Stimulated activated CD4-positive, alpha-beta T cell treated with anti-CD3 and anti-CD28 coated beads, TNF-alpha, amount 100 ng/mL, for 4 hours (primary cell): Measurements from ENCODE around the gene NKX2-1.
"Not testable (repeated sequence)": the region's sequence is repeated elsewhere in the genome, so short reads cannot be mapped to it uniquely, and the experiment has no call there.

Experiments
- DNase-seq, 3 experiments: peaks; one replicate each; pipeline ENCODE4 v3.0.0-alpha.2; 2020; ENCODE audit warnings: low read depth in 3 of 3

Gene NKX2-1

DNA sequence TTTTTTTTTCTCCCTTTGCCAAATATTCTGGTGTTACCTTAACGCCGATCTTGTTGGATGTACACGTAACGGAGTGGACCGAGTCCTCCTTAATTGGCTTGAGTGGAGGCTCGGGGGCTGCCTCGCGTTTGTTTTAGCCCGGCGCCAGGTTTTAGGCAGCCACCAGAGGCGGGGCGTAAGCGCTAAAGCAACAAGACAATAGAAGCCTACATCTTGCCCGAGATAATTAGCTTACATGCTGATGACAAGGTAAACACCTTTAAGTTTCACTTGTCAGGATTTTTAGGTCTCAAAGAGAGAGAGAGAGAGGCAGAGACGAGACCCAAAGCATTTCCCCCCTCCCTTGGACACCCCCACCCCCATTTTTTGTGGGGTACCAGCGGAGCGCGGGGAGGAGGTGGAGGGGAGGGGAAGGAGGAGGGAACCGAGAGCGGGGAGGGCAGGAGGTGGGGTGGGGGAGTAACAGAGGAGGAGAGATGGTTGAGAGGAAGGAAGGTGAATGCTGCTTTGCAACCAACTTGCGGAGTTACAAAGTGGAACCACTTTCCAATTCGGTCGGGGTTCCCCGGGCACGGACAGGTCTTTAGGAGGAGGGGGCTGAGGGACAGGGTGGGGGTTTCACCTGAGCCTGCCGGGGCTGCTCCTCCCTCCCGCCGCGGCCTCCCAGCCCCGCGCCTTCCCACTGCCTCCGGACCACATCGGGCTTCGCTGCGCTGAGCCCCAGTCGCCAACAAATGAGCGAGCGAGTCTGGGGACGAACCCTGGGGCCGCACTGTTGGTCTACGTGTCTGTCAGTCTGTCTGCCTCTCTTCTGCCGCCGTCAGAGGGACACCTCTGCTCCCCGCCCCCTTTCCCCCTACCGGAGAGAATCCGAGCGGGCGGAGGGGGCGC is at the start of gene NKX2-1:
TSS of gene NKX2-1 (minus strand) at position 802 of the 891 bp plus-strand sequence. CDS start at position 699, 103 bp downstream.
- no peak for DNase-seq

DNA sequence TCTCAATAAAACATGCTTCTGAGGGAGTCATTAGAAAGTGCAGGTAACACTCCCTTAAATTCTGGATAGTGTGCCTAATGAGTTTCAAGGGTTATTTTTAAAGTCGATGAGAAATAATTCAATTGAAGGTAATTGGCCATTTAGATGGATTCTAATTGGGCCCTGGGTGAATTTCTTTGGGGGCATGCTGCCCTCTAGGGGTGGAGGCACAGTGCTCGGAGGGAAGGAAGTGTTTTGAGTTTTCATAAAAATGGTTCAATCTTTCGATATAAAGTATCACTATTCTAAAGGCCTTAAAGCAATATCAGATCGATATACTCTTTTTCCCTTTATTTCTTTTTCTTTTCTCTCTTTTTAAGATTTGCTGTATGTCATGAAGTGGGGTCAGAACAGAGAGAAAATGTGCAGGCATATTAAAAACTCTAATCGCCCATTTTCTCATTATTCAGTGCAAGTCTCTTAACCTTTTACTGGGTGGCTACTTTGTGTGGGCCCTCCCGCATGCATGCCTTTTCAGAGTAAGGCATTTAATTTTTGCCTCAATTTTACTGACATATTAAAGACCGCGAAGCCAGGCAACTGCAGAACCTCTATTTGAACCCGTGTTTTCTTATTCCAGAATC is 36.9 kb upstream of the NKX2-1 start:
- DNase-seq, result no peak

DNA sequence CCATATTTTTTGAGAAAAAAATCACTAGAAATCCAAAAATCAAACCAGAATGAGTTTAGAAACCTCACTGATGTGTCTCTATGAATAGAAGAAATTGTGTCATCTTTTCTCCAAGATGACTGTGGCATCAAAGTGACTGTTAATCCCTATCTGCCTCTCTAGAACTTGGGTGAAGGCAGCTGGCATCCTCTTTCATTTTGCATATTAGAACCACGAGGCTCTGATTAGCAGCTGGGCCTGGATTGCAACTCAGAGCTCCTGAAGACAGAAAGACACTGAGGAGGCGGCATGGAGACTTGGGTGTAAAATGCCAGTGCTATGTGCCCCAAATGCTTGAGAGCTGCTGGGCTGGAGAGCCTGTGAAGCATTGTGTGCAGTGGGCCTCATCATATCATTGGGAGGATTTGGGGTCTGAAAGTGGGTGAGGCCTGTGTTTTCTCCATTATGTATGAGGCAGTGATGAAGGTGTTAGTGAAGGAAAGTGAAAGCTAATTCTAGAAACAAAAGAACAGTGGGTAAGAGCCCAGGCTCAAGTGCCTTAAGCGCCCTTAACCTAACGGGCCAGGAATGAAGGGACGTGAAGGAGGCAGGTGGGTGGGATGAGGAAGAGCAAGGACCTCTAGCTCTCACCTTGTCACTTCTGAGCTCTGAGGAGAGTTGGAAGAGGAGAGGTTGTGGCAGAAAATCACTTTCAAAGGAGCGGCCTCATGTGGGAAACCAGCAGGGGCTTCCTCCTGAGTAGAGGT is 36.1 kb upstream of the NKX2-1 start:
- no peak for DNase-seq

DNA sequence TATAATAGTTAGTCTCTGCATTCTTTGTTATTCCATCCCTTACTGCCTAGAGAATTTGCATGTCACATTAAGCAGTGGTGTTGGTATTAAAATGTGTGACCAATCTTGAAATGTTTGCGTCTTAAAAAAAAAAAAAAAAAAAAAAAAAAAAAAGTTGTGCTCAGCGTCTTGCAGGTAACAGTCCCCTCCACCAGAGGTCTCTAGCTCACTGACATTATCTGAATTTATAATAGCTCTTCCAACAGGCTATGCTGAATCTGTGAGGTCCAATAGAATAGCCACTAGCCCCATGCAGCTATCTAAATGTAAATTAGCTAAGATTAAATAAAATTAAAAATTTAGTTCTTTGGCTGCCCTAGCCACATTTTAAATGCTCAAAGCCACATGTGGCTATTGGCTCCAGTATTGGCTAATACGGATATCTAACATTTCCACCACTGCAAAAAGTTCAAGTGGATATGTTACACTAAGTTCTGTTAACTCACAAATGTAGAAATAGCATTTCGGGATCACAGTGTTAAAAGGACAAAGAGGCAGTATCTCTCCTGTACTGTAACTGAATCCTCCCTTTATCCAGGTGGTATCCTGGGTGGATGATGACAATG is 33.7 kb upstream of the NKX2-1 start:
- no peak for DNase-seq

DNA sequence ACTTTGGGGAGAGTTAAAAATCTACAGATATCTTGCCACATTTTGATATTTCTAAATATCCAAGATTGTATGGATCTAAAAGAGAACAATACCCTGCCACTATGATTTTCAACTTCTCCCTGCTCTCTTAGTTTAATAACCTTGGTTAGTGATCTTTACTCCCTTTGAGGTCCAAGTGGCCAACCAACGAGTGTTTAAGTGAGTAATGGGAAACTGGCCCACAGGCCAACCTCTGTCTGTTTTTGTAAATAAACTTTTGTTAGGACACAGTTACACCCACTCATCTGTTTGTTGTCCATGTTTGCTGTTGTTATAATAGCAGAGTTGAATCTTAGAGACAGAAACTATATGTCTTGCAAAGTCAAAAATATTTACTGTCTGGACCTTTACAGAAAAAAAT is 30.9 kb upstream of the NKX2-1 start:
- no peak for DNase-seq

DNA sequence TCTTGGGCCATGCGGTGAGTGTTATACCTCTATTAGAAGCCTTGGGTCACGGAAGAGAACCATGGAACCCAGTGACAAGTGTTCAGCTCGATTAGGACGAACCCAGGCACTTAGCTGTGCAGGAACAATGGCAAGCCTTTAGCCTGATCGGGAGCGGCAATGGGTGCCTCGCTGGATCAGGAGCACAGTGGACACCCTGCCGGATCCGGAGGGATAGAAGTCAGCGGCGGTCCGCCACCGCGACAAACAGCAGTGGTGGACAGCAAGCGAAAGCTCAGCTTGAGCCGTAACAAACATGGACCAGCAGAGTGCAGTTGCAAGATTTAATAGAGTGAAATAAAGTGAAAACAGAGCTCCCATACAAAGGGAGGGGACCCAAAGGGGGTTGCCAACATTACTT is 24.2 kb upstream of the NKX2-1 start:
- DNase-seq, result not testable (repeated sequence)

DNA sequence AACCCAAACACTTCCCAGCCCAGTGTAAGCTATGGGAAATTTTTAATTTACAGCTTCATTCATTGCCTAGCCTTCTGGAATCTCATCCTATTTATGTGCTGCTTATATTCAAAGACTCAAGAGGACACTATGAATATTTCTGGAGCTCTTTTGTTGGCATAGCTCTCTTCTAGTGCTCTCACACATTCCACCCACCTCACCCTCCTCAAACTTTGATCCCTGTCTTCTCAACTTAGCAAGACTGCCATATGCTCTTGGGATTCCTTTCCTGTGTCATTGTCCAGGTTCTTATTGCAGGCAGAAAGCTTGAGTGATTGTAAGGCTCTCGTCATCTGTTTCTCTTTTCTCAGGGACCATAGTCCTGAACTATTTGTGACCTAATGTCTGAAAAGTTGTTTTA is 18.0 kb upstream of the NKX2-1 start:
- DNase-seq, result no peak

DNA sequence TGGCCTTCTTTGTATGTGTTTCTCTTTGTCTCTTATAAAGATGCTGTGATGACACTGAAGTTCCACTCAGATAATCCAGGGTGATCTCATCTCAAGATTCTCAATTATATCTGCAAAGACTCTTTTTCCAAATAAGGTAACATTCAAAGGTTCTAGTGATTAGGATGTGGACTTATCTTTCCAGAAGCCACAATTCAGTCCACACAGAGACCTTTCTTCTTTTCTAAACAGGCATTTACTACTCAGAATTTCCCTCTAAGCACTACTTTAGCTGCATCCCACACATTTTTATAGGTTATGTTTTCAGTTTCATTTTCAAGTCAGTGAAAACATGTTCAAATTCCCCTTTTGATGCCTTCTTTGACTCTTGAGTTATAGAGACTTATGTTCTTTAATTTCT is 9.0 kb upstream of the NKX2-1 start:
- DNase-seq, result no peak

DNA sequence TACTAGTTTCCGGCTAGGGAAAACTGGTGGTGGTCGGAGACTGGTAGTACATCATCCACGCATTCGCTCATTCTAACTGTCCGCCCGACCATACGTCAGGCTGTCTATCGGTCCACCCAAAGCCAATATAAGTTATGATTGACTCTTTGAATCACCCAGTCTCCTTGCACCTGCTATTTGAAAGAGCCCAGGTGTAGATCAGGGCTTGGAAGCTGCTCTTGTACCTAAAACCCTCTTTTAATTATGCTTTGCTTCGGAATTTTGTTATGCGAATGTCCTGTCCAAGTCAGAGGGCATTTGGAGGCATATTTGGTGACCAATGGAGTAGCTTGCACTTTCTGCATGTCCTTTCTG is 5.7 kb upstream of the NKX2-1 start:
- no peak for DNase-seq

DNA sequence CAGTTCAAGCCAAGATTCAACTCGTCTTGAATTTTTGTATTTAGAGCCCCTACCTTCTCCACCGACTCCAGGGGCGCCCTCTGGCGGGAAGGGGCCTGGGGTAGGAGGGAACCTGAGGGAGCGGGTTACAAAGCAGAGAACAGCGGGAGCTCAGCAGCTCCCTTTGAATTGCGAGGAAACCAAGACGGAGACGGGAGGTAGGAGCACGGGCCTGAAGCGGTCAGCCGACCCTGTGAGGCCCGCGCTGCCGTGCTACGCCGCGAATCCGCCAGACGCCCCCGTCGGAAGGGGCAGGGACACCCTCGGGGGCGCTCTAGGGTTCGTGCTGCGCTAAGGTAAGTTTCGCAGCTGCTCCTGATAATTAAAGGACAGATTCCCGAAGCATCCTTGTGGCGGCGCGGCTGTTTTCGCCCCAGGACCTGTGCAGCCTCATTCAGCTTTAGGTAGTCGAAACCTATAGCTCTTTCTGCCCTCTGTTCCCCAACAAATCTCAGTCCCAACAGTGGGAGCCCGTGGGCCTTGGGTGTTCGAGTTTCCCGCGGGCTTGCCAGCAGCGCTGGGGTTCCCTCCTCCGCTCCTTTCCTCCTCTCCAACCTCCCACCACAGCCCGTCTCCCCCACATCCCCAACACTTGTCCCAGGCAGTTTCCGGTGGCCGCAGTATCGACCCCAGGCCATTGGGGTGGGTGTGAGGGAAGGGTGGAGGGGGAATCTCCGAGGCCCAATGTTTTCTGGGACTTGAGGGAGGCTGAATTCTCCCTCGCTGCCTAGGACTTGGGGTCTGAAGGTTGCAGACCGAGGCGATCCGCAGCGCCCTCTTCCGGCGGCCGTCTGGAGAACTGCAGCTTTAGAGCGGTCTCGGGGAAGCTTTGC is 5.1 kb upstream of the NKX2-1 start:
- no peak for DNase-seq

DNA sequence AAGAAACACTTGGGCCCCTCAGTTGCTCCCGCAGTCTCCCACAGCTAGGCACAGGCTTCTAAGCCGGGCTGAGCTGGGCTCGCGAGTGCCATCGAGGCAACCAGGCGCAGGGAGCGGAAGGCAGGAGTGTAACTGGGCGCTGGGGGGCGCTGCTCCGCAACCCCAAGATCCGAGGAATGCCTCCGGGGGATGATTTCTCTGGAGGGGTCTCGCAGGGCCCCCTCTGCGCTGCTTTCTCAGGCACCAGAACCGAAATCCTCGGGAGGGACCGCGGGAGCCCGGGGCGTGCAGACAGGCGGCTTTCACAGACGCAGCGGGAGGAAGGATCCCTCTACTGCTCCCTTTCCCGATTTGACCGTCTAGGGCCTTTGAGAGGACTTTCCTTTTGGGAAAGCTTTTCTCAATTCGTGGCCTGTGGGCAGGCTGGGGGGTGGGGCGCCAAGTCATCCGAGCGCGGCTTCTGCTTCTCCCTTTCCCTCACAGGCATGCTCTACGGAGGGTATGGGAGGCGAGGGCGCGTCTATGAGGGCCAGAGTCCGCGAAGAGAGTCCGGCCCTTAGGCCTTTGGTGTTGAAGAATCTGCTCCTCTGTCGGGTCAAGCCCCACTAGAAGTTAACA is 4.3 kb upstream of the NKX2-1 start:
- DNase-seq, result no peak

DNA sequence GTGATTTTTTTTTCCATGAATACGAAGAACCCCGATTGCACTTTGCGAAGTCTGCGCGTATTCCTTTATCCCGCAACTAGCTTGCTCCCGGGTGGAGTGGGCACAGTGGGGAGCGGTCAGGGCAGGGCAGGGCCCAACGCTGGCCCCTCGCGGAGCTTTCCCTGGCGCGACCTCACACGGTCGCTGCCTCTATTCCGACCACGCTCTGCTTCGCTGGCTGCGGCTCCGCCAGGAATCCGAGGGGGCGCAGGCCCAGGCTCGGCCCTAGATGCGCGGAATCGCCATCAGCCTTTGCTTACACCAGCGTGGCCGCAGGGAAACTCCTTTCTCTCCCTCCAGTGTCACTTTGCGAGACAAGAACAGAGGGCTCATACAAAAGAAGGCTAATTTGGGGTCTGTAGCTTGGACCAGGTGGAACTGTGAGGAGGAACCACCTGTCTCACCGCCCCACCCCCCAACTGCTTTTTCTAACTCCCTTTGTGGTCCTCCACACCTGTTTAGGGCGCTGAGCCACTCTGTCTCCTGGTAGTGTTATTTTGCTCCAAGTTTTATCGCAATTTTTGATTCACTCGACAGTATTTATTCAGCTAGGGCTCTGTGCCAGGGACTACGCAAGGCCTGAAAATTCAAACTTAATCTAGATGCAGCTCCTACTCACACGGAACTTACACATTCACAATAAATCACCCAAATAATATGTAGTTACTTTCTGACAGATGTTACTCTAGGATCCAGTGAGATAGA is 3.1 kb upstream of the NKX2-1 start:
- no peak for DNase-seq

DNA sequence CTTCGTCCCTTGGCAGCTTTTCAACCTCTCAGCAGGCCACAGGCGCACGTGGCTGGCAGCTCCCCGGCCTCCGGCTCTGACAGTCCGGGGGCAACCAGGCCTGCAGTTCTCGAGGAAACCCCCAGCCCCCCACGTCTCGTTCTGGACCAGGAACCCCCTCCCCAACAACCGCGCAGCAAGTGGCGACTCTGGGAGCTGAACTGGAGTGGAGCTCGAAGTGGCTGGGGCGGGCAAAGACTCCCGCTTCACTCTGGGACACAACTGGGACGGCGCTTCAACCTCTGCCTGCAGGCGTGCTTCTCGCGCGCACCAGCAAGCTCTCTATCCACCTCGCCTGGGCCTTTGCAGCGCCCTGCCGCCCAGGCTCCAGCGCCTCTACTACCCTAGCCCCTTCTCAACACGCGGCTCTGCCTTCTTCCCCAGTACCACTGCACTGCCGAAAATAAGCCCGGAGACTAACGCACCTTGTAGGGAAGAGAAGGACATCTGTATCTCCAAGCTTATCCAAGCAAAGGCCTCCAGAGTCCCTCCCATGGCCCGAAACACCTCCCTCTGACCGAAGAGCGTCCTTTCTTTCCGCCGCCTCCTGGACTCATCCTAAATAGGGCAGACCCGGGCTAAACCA is 2.4 kb upstream of the NKX2-1 start:
- DNase-seq, result no peak

DNA sequence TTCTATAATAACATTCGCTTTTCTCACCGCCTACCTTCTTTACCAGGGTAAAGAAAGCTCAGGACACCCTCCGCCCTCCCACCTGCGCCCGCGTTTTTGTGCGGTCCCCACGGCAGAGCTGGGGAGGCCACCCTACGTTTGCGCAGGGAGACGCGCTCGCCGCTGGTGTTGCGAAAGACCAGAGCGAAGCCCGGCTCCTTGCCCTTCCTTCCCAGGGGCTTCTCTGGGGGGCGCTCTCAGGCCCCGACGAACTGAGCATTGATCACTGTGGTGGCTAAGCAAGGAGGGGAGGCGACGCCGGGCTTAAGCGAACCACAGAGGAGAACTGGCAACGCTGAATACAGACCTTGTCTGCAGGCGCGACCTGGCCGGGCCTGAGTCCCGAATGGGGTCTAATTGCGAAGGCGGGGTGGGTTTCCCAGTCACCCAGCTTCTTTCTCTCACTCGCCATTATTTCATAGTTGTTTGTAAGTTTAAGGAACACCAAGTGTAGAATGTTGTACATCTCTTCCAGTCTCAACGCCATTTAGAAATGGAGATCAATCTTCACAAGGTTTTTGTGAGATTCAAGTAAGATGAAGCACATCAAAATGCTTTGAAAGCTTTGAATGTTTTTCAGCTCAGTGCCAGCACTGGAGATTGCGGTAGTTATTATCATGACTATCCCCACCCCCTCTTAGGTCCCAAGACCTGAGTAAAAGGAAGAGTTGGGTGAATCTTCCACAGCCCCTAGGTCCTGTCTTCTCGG is 1.7 kb upstream of the NKX2-1 start:
- DNase-seq, result no peak

DNA sequence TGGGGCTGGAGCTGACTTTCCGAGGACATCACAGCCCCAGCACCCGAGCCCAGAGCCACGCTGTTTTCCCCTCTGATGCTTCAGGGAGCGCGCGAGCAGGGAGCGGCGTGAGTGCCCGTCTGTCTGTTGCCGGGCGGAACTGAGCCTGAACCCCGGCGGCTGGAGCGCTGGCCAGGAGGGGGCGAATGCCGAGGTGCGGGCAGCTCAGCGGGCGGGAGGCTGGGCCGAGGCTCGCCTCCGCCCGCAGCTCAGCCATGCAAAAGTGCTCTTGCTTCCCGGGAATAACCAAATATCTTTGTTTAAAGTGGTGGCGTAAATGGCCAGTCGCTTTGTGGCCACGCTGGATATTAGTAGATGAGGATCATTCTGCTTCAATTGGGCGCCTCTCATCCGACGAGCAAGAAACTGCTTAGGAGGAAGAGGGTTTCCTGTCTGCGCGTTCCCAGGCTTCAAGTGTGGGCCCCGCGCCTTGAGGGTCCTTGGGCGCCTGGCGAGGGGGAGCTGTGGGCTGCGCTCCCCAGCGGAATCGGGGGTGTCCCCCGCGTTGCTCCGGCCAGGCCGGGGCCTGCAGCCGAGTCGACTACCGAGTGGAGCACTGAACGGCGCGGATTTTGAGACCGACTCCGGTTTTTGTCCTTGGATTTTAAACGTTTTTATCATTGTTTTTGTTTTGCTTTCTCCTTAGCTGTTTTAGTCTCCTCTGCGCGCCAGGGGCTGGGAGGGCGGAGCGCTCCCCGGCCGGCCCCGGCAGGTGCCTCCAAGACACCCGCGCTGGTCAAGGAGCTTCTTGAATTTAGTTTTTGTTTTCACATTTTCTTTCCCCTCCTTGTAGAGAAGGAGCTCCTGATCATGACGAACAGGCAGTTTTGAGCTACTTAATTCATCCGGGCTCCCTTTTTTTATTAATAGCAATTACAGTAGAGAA is 831 bp upstream of the NKX2-1 start:
- no peak for DNase-seq

DNA sequence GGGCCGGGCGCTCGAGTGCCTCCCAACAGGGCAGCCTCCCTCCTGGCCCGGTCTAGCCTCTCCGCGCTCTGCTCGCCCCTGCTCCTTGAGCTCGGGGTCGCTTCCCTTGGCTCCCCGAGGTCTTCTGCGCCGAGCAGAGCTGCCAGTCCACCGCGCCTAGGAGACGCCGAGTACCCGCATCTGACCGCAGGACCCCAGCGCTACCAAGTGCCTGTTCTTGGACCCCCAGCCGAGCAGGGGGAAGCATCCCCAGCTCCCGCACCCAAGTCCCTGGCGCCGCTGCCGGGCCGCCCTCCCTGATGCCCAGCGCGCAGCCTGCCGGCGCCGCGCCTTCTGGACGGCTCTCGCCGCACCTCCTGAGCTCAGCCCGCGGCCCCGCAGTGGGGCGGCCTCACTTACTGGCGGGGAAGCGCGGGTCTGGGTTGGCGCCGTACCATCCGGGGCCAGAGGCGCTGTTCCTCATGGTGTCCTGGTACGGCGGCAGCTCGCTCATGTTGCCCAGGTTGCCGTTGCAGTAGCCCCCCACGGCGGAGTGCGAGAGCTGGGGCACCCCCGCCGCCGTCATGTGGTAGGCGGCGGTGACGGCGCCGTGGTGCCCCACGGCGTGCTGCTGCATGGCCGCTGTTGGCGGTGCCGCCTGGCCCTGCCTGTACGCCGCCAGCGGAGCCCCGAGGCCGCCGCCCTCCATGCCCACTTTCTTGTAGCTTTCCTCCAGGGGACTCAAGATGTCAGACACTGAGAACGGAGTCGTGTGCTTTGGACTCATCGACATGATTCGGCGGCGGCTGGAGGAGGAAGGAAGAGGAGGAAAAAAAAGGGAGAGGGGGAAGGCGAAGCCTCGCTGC is 1.2 kb downstream of the NKX2-1 start:
- no peak for DNase-seq

DNA sequence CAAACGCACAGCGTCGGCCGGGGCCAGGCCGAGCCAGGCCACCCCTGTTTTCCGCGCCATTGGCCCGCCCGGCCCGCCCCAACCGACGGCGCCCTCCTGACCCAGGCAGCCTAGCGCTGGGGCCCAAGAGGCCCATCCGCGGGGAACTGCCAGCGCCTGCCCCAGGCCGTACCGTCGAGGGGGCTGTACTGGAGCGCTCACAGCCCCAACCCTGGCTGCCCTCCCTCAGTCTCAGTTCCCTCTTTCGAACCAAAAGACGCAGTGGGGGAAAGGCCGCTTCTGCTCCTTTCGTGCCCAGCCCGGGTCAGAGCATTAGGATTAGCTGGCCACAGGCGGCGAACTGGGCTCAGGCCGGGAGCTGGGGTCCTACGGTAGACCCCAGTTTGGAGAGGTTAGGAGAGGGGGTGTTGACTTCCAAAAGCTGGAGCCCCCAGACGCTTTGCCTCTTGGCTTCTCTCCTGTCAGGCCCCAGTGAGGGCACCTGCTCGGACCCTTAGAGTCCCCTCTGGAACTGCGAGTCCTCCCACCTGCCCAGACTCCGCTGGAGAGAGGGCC is 1.9 kb downstream of the NKX2-1 start:
- DNase-seq, result no peak
